HG02973 (cell line): ENCODE data around the gene DICER1.
"Not testable (repeated sequence)": the region's sequence is repeated elsewhere in the genome, so short reads cannot be mapped to it uniquely, and the experiment has no call there.

Experiments used
- ATAC-seq: cut with Tn5 transposase; IDR thresholded peaks from one replicate; pipeline ENCODE4 v1.9.1; 2021; ENCODE audit warnings: moderate library complexity; ENCODE audit not compliant: unreplicated experiment

DICER1 gene

GRCh38 chr14:95151561-95151960 is 5.8 kb downstream of the DICER1 start:
- no peak for ATAC-seq

- ATAC-seq = no peak
Observed at GRCh38 chr14:95150910-95151309, 6.4 kb downstream of the DICER1 start.

- ATAC-seq = no peak
Observed at GRCh38 chr14:95149441-95149840, 7.9 kb downstream of the DICER1 start.

GRCh38 chr14:95147597-95147996 is 9.7 kb downstream of the DICER1 start:
- ATAC-seq = no peak

GRCh38 chr14:95146079-95146771 is 11.1 kb downstream of the DICER1 start:
- ATAC-seq = no peak

GRCh38 chr14:95144849-95145248 is 12.5 kb downstream of the DICER1 start:
- no peak for ATAC-seq

- ATAC-seq = no peak
Observed at GRCh38 chr14:95143808-95144620, 13.3 kb downstream of the DICER1 start.

- no peak for ATAC-seq
Observed at GRCh38 chr14:95142208-95142607, 15.1 kb downstream of the DICER1 start.

GRCh38 chr14:95141684-95142083 is 15.6 kb downstream of the DICER1 start:
- no peak for ATAC-seq

- no peak for ATAC-seq
Observed at GRCh38 chr14:95140060-95140858, 17.1 kb downstream of the DICER1 start.

GRCh38 chr14:95138876-95139275 is 18.5 kb downstream of the DICER1 start:
- no peak for ATAC-seq

GRCh38 chr14:95138455-95138854 is 18.9 kb downstream of the DICER1 start:
- not testable (repeated sequence) for ATAC-seq

GRCh38 chr14:95137804-95138167 is 19.5 kb downstream of the DICER1 start:
- no peak for ATAC-seq

GRCh38 chr14:95137164-95137803 is 20.0 kb downstream of the DICER1 start:
- ATAC-seq = no peak

GRCh38 chr14:95136631-95137030 is 20.7 kb downstream of the DICER1 start:
- ATAC-seq = no peak

- ATAC-seq = no peak
Observed at GRCh38 chr14:95134304-95134933, 22.9 kb downstream of the DICER1 start.

GRCh38 chr14:95133282-95133681 is 24.0 kb downstream of the DICER1 start:
- ATAC-seq = no peak

- ATAC-seq = no peak
Observed at GRCh38 chr14:95132760-95133159, 24.6 kb downstream of the DICER1 start.

- ATAC-seq = no peak
Observed at GRCh38 chr14:95130549-95130948, 26.8 kb downstream of the DICER1 start.

GRCh38 chr14:95128140-95128539 is 29.2 kb downstream of the DICER1 start:
- no peak for ATAC-seq

GRCh38 chr14:95127531-95127911 is 29.8 kb downstream of the DICER1 start:
- ATAC-seq = no peak
